MCF 10A (cell line): Measurements from ENCODE around the gene ZNF791. TPM values are rescaled to one million over a fixed set of nuclear protein-coding genes. Genes with fewer than 3 reads are reported as not detected.
"Not testable (repeated sequence)": the region's sequence is repeated elsewhere in the genome, so short reads cannot be mapped to it uniquely, and the experiment has no call there.

Source experiments
- Bru-seq: library from RNA; stranded (reverse); fragments of 400-500 nt; gene quantifications from one replicate; lab custom pipeline; 2021; lab: Mats Ljungman, UMichigan
- BruChase-seq, 2 experiments: library from RNA; stranded (reverse); fragments of 400-500 nt; gene quantifications; one replicate each; lab custom pipeline; 2021; lab: Mats Ljungman, UMichigan
- BruUV-seq: library from RNA; stranded (reverse); fragments of 400-500 nt; replicated peaks from 2 replicates; lab custom pipeline; 2021; lab: Mats Ljungman, UMichigan
- CTCF ChIA-PET: fragments of 300-600 bp; sonication (Branson Sonifier 250); formaldehyde crosslinking; extraction: SDS; loops from one replicate; lab custom pipeline; 2021; ENCODE audit warnings: antibody characterized with exemption, inconsistent platforms; lab: Yijun Ruan, JAX
- POLR2A ChIA-PET: fragments of 300-600, 350-650 bp; sonication (Branson Sonifier 250); formaldehyde crosslinking; extraction: SDS; loops from one replicate; lab custom pipeline; 2020; ENCODE audit warnings: antibody characterized with exemption, inconsistent platforms; lab: Yijun Ruan, JAX
- DNase-seq: peaks from one replicate; pipeline ENCODE4 v3.0.0-alpha.2; 2018; ENCODE audit not compliant: unreplicated experiment
- H3K27ac Mint-ChIP-seq: one replicate; pipeline ENCODE4 v1.8.0; 2022; ENCODE audit warnings: mild to moderate bottlenecking, low read depth, mixed read lengths; ENCODE audit not compliant: unreplicated experiment
- H3K27me3 Mint-ChIP-seq: one replicate; pipeline ENCODE4 v1.8.0; 2022; ENCODE audit warnings: mixed read lengths; ENCODE audit not compliant: insufficient read depth, unreplicated experiment
- H3K36me3 Mint-ChIP-seq: one replicate; pipeline ENCODE4 v1.8.0; 2022; ENCODE audit warnings: mild to moderate bottlenecking, moderate library complexity, mixed read lengths; ENCODE audit not compliant: insufficient read depth, unreplicated experiment
- H3K4me1 Mint-ChIP-seq: one replicate; pipeline ENCODE4 v1.8.0; 2022; ENCODE audit warnings: mixed read lengths; ENCODE audit not compliant: insufficient read depth, unreplicated experiment
- H3K4me3 Mint-ChIP-seq: one replicate; pipeline ENCODE4 v1.8.0; 2022; ENCODE audit warnings: mild to moderate bottlenecking, moderate library complexity, mixed read lengths; ENCODE audit not compliant: unreplicated experiment
- H3K9me3 Mint-ChIP-seq: one replicate; pipeline ENCODE4 v1.8.0; 2022; ENCODE audit warnings: mixed read lengths; ENCODE audit not compliant: unreplicated experiment
- intact Hi-C: fragments of 100-400 bp; cut with micrococcal nuclease; formaldehyde crosslinking; loops from 2 replicates; pipeline ENCODE4 v1.14.1; 2022
- long read RNA-seq: library from polyadenylated mRNA; stranded (forward); transcript quantifications from one replicate; pipeline ENCODE4 v2.0.0, GENCODE V29; 2022
- total RNA-seq: library from RNA; stranded (reverse); gene quantifications from 2 replicates; pipeline ENCODE4 v1.2.3, GENCODE V29; 2022
- TF ChIP-seq, protein P1 (sequence below): fragments of 200-600 bp; IDR thresholded peaks from one replicate; pipeline ENCODE4 v1.8.0; 2022; ENCODE audit warnings: antibody characterized with exemption, mild to moderate bottlenecking; ENCODE audit not compliant: unreplicated experiment

The ZNF791 gene
- total RNA-seq, result 23.7 and 40.2 TPM in 2 replicates
- percentile 89 among the genes with signal in this experiment for Bru-seq, nascent RNA
- percentile 90 among the genes with signal in this experiment for BruChase-seq, experiment 1, labeled RNA remaining after a 6-hour chase
- BruChase-seq, experiment 2, labeled RNA remaining after a 2-hour chase, result percentile 95 among the genes with signal in this experiment
- long read RNA-seq, full-length matches to known transcripts, result 26 of 32 reads
- long read RNA-seq, partial matches to known transcripts, result 0 of 32 reads
- long read RNA-seq, other reads (novel, unspliced or antisense), result 6 of 32 reads

DNA sequence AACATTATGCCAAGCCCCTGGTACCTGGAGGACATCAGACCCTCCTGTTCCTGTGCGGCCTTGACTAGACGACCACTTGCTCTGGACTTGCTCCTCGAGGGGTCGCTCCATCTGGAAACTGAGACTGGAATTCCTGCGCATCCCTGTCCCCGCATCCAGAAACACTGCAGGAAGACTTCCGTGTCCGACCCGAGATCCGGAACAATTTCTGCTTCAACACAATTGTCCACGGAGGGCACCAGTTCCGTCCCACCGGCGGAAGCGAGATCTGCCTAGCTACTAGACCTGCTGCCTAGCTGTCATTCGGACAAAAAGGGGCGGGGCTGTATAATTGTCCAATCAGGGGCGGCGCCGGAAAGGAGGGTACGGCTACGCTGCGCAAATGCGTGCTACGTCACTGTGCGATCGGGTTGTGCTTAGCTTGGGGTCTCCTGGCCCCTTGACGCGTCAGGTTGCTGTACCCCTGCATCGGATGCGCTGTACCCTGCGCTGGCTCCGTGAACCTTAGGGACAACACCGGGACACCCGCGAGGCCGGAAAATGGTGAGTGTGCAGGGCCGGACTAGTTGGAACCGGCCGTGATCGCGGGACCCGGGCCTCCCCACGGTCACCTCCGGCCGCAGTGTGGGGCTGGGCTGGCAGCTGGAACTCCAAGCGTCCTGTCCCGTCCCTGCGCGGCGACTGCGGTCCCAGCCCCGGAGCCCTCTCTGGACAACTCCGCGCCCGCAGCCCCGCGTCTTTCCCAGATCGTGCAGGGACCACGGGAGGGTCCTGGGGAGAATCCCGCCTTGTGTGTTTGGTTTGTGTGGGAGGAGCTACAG lies at the start of gene ZNF791, which contains the start of gene ZNF490:
Gene ZNF791 (plus strand): TSS at position 381 of the 821 bp plus-strand sequence. CDS start 160 bp downstream, at position 541.
Gene ZNF490 (minus strand): TSS at position 274 of the 821 bp plus-strand sequence. CDS start 133 bp downstream, at position 141.
- peak; percentile 99 for DNase-seq
- no peaks in the 10 kb centered on the region for H3K4me1 Mint-ChIP-seq
- ChIA-PET CTCF (interaction anchor here (0.5 to 0.7 kb wide), 4 partner anchors 209 to 1193 kb away, joined by 3 read pairs; partner anchors contain the start of genes IER2 and STX10), POLR2A (interaction anchor here (0.6 to 3.4 kb wide), 56 partner anchors 9 to 1948 kb away, joined by 3 to 51 read pairs (median 5); partner anchors contain the start of genes DHPS, DNASE2, ECSIT and GCDH)
- peak within 1 kb of the TSS; percentile 96 for H3K4me3 Mint-ChIP-seq
- peaks cover 50% of the 10 kb centered on the region for H3K36me3 Mint-ChIP-seq
- no peaks in the 10 kb centered on the region for H3K9me3 Mint-ChIP-seq
- intact Hi-C loops, result loop anchor here (1.0 to 5.0 kb wide), 4 partner anchors 58 to 318 kb away; partner anchors contain the start of genes ZNF44, ZNF443 and ZNF564
- TSS peak; percentile 53 for BruUV-seq
- TF ChIP-seq, protein P1, sequence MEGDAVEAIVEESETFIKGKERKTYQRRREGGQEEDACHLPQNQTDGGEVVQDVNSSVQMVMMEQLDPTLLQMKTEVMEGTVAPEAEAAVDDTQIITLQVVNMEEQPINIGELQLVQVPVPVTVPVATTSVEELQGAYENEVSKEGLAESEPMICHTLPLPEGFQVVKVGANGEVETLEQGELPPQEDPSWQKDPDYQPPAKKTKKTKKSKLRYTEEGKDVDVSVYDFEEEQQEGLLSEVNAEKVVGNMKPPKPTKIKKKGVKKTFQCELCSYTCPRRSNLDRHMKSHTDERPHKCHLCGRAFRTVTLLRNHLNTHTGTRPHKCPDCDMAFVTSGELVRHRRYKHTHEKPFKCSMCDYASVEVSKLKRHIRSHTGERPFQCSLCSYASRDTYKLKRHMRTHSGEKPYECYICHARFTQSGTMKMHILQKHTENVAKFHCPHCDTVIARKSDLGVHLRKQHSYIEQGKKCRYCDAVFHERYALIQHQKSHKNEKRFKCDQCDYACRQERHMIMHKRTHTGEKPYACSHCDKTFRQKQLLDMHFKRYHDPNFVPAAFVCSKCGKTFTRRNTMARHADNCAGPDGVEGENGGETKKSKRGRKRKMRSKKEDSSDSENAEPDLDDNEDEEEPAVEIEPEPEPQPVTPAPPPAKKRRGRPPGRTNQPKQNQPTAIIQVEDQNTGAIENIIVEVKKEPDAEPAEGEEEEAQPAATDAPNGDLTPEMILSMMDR, result no peak
- peak within 1 kb of the TSS; percentile 97 for H3K27ac Mint-ChIP-seq
- no peaks in the 10 kb centered on the region for H3K27me3 Mint-ChIP-seq

GRCh38 chr19:12564016-12564664 lies 46.6 kb upstream of the ZNF791 start:
- TF ChIP-seq, protein P1, result peak; percentile 88
- Mint-ChIP-seq H3K36me3 (no peaks in the 10 kb centered on the region), H3K9me3 (no peaks in the 10 kb centered on the region), H3K27me3 (no peaks in the 10 kb centered on the region), H3K4me3 (no peak overlapping the region), H3K27ac (no peak overlapping the region), H3K4me1 (peaks cover 6% of the 10 kb centered on the region)
- no TSS peak for BruUV-seq
- ChIA-PET CTCF (interaction anchor here (0.6 to 2.8 kb wide), 17 partner anchors 8 to 1202 kb away, joined by 3 to 15 read pairs (median 3); partner anchors contain the start of gene ZNF564), POLR2A (interaction anchor here (0.6 to 1.4 kb wide), 2 partner anchors 47 to 163 kb away, joined by 5 to 6 read pairs; partner anchors contain the start of genes ZNF490, ZNF791 and ZNF799)
- intact Hi-C loops, result loop anchor here (1.0 kb wide), 2 partner anchors 108 to 283 kb away; no protein-coding TSS in a partner anchor
- peak; percentile 86 for DNase-seq

DNA sequence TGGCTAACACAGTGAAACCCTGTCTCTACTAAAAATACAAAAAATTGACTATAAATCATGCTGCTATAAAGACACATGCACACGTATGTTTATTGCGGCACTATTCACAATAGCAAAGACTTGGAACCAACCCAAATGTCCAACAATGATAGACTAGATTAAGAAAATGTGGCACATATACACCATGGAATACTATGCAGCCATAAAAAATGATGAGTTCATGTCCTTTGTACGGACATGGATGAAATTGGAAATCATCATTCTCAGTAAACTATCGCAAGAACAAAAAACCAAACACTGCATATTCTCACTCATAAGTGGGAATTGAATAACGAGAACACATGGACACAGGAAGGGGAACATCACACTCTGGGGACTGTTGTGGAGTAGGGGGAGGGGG lies 44.3 kb upstream of the ZNF791 start:
- H3K27me3 Mint-ChIP-seq, H3K4me1 Mint-ChIP-seq, H3K9me3 Mint-ChIP-seq, H3K4me3 Mint-ChIP-seq, BruUV-seq, intact Hi-C loops, H3K36me3 Mint-ChIP-seq, DNase-seq, CTCF ChIA-PET, H3K27ac Mint-ChIP-seq, POLR2A ChIA-PET: not testable (repeated sequence)

- Mint-ChIP-seq H3K27me3 (no peaks in the 10 kb centered on the region), H3K4me3 (no peak overlapping the region), H3K36me3 (no peaks in the 10 kb centered on the region), H3K4me1 (peaks cover 6% of the 10 kb centered on the region), H3K27ac (no peak overlapping the region), H3K9me3 (no peaks in the 10 kb centered on the region)
- intact Hi-C loops, result no loop called here
- CTCF ChIA-PET, result interaction anchor here (0.6 to 0.9 kb wide), 4 partner anchors 10 to 1991 kb away, joined by 3 to 5 read pairs (median 4); no protein-coding TSS in a partner anchor
- no peak for DNase-seq
- TF ChIP-seq, protein P1, result no peak
- no TSS peak for BruUV-seq
- POLR2A ChIA-PET, result interaction anchor here (1.4 to 1.8 kb wide), 2 partner anchors 16 to 43 kb away, joined by 3 to 7 read pairs; partner anchors contain the start of genes ZNF490 and ZNF791
Measured at GRCh38 chr19:12567951-12568350, 42.8 kb upstream of the ZNF791 start.
